A549 (cell line): ENCODE data around the gene BSPRY. TPM values are rescaled to one million over a fixed set of nuclear protein-coding genes. Genes with fewer than 3 reads are reported as not detected.

Source experiments
- ATAC-seq, 2 experiments: fragments of 200-7000 bp in 1 of 2; fragments of >200 bp in 1 of 2; cut with Nextera tagmentation in 1 of 2; cut with Tn5 transposase in 1 of 2; 3 replicates each; pipeline versions ENCODE4 v1.8.0 to v1.9.1; 2018 to 2020; ENCODE audit warnings: mild to moderate bottlenecking in 1 of 2, moderate library complexity in 1 of 2
- CTCF ChIA-PET: fragments of 300-600 bp; sonication (Branson Sonifier 250); formaldehyde crosslinking; extraction: SDS; loops from one replicate; lab custom pipeline; 2021; ENCODE audit warnings: antibody characterized with exemption, inconsistent platforms; lab: Yijun Ruan, JAX
- POLR2A ChIA-PET: fragments of 350-600 bp; formaldehyde crosslinking; extraction: SDS; loops from one replicate; lab custom pipeline; 2021; ENCODE audit warnings: antibody characterized with exemption, inconsistent platforms; lab: Yijun Ruan, JAX
- DNase-seq, 2 experiments: peaks; one replicate each; pipeline versions ENCODE4 v3.0.0 to v3.0.0-alpha.2; 2011 to 2016; ENCODE audit warnings: low read depth in 1 of 2, low spot score in 1 of 2
- FAIRE-seq: peaks from 2 replicates; lab custom pipeline; 2011; peaks lifted over from hg19 to GRCh38; lab: Jason Lieb, UNC
- H3K27ac ChIP-seq, 2 experiments: fragments of >200 bp; sonication (Bioruptor Twin); formaldehyde crosslinking; 3 replicates each; pipeline ENCODE4 v1.5.1; 2016 to 2017
- H3K4me1 ChIP-seq: fragments of >200 bp; sonication (Bioruptor Twin); formaldehyde crosslinking; 3 replicates; pipeline ENCODE4 v1.6.1; 2016
- H3K4me2 ChIP-seq: fragments of >200 bp; sonication (Bioruptor Twin); formaldehyde crosslinking; 3 replicates; pipeline ENCODE4 v1.6.1; 2016
- H3K4me3 ChIP-seq: fragments of >200 bp; sonication (Bioruptor Twin); formaldehyde crosslinking; 3 replicates; pipeline ENCODE4 v1.5.1; 2016
- H3K9me3 ChIP-seq: fragments of >200 bp; sonication (Bioruptor Twin); formaldehyde crosslinking; 3 replicates; pipeline ENCODE4 v1.6.1; 2016
- BHLHE40 ChIP-seq: IDR thresholded peaks from 2 replicates; pipeline ENCODE4 v1.6.1; 2012; ENCODE audit warnings: low read depth, low read length, inconsistent platforms
- CHD2 ChIP-seq: fragments of 150-350 bp; IDR thresholded peaks from 2 replicates; pipeline ENCODE4 v1.6.1; 2014; ENCODE audit warnings: low read length; ENCODE audit not compliant: partially characterized antibody
- CHD4 ChIP-seq: fragments of 200-600 bp; sonication (generic); IDR thresholded peaks from 2 replicates; pipeline ENCODE4 v1.6.1; 2016; ENCODE audit warnings: antibody characterized with exemption, mild to moderate bottlenecking, borderline replicate concordance
- EHMT2 ChIP-seq: fragments of 200-600 bp; sonication (generic); IDR thresholded peaks from 2 replicates; pipeline ENCODE4 v1.6.1; 2016; ENCODE audit warnings: antibody characterized with exemption, low read depth, mild to moderate bottlenecking, moderate library complexity
- FOSB ChIP-seq: fragments of 250-450 bp; sonication (Bioruptor Pico); IDR thresholded peaks from 2 replicates; pipeline ENCODE4 v1.5.0; 2020; ENCODE audit warnings: mild to moderate bottlenecking, moderate library complexity
- FOSL2 ChIP-seq, 2 experiments: fragments of 450-650 bp in 1 of 2; fragments of >200 bp in 1 of 2; sonication (Bioruptor Twin) in 1 of 2; formaldehyde crosslinking; IDR thresholded peaks; 2 replicates each; pipeline versions ENCODE4 v1.5.0 to v1.6.1; 2016 to 2020; ENCODE audit warnings: mild to moderate bottlenecking in 1 of 2, moderate library complexity in 1 of 2
- HDAC2 ChIP-seq: fragments of 200-600 bp; sonication (generic); IDR thresholded peaks from 2 replicates; pipeline ENCODE4 v1.6.1; 2016
- HEYL ChIP-seq: fragments of 250-450 bp; sonication (Bioruptor Pico); IDR thresholded peaks from 2 replicates; pipeline ENCODE4 v1.8.0; 2021; ENCODE audit warnings: mild to moderate bottlenecking, moderate library complexity
- HOXB5 ChIP-seq: fragments of 250-450 bp; sonication (Bioruptor Pico); IDR thresholded peaks from 2 replicates; pipeline ENCODE4 v1.5.0; 2020; ENCODE audit warnings: mild to moderate bottlenecking, moderate library complexity
- JUNB ChIP-seq: fragments of >200 bp; sonication (Bioruptor Twin); formaldehyde crosslinking; IDR thresholded peaks from 2 replicates; pipeline ENCODE4 v1.6.1; 2016
- KDM1A ChIP-seq: fragments of 200-600 bp; sonication (generic); IDR thresholded peaks from 2 replicates; pipeline ENCODE4 v1.6.1; 2016; ENCODE audit warnings: low read depth, mild to moderate bottlenecking
- MAFK ChIP-seq: fragments of 450-650 bp; IDR thresholded peaks from 2 replicates; pipeline ENCODE4 v1.6.1; 2014; ENCODE audit not compliant: partially characterized antibody
- PHF8 ChIP-seq: fragments of 200-600 bp; sonication (generic); IDR thresholded peaks from 2 replicates; pipeline ENCODE4 v1.6.1; 2016; ENCODE audit warnings: low read depth, mild to moderate bottlenecking, antibody characterized with exemption, moderate library complexity, borderline replicate concordance
- RCOR1 ChIP-seq: fragments of 150-350 bp; IDR thresholded peaks from 2 replicates; pipeline ENCODE4 v1.6.1; 2014; ENCODE audit warnings: antibody characterized with exemption, low read length, low read depth
- TFCP2L1 ChIP-seq: fragments of 250-450 bp; sonication (Bioruptor Pico); IDR thresholded peaks from 2 replicates; pipeline ENCODE4 v1.5.0; 2021; ENCODE audit warnings: mild to moderate bottlenecking
- ZNF302 ChIP-seq: fragments of 250-450 bp; sonication (Bioruptor Pico); IDR thresholded peaks from 2 replicates; pipeline ENCODE4 v1.9.0; 2021; ENCODE audit warnings: inconsistent platforms, mild to moderate bottlenecking, moderate library complexity
- WGBS: methylation state at CpG from one replicate; pipeline ENCODE4 v1.1.6; 2017; ENCODE audit errors: missing lambda C conversion rate; 5-methylcytosine and 5-hydroxymethylcytosine counted together
- polyA plus RNA-seq, 4 experiments: library from polyadenylated mRNA; depleted of rRNA in 3 of 4; stranded (reverse); fragments of >200 nt; fragmentation: RNase III in 1 of 4; extraction: RNeasy Plus Mini Kit Qiagen cat#74134 plus additional on column Dnase treatment in 1 of 4; gene quantifications; 2 replicates in 3 of 4; 3 replicates in 1 of 4; pipeline ENCODE4 v1.2.3, GENCODE V29; 2011 to 2017
- TF ChIP-seq, protein P1 (sequence below): IDR thresholded peaks from 2 replicates; pipeline ENCODE4 v1.6.1; 2012; ENCODE audit warnings: low read depth, borderline replicate concordance
- TF ChIP-seq, protein P2 (sequence below): fragments of 200-600 bp; sonication (generic); IDR thresholded peaks from 2 replicates; pipeline ENCODE4 v1.6.1; 2016; ENCODE audit warnings: antibody characterized with exemption, mild to moderate bottlenecking, moderate library complexity
- TF ChIP-seq, protein P3 (sequence below): IDR thresholded peaks from 2 replicates; pipeline ENCODE4 v1.6.1; 2012
- TF ChIP-seq, protein P4 (sequence below): fragments of >200 bp; sonication (Bioruptor Twin); formaldehyde crosslinking; IDR thresholded peaks from 3 replicates; pipeline ENCODE4 v1.5.1; 2016
- TF ChIP-seq, protein P5 (sequence below): IDR thresholded peaks from 2 replicates; pipeline ENCODE4 v1.6.1; 2012

Gene BSPRY
- polyA plus RNA-seq, 2 of the 4 experiments (the other 2 are of a cell fraction) = 0.05 to 0.06 TPM

DNA sequence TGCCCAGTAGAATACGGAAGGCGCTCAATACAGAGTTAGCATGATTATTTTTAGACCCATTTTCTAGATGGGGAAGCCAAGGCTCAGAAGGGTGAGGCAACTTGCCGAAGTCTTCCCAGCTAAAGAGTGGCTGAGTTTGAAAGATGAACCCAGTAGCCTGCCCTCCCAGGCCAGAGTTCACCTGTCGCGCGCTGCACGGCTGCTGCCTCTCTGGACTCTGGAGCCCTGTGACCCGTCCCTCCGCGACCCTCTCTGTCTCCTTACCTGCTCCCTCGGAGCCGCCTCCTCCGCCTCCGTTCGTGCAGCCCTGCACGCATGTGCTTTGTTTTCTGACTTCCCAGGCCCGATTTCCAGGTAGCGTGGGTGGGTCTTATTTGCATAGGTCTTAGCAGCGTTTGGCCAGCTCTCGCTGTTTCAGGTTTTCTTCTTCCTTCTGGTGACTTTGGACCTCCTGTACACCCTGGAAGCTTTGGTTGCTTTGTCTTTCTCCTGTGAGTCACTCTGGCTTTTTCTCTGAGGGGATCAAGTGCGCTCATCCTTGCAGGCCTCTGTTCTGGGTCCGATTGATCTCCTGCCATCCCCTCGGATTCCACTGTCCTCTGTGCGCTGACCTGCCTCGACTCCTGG, 46.4 kb upstream of the BSPRY start, which contains the start of gene RNF183 (continued):
- no peak for TF ChIP-seq PHF8
- TF ChIP-seq, protein P1, sequence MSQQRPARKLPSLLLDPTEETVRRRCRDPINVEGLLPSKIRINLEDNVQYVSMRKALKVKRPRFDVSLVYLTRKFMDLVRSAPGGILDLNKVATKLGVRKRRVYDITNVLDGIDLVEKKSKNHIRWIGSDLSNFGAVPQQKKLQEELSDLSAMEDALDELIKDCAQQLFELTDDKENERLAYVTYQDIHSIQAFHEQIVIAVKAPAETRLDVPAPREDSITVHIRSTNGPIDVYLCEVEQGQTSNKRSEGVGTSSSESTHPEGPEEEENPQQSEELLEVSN = no peak
- no peak for TF ChIP-seq KDM1A
- TF ChIP-seq CHD2 = no peak
- TF ChIP-seq, all 56 proteins: peak for 0

DNA sequence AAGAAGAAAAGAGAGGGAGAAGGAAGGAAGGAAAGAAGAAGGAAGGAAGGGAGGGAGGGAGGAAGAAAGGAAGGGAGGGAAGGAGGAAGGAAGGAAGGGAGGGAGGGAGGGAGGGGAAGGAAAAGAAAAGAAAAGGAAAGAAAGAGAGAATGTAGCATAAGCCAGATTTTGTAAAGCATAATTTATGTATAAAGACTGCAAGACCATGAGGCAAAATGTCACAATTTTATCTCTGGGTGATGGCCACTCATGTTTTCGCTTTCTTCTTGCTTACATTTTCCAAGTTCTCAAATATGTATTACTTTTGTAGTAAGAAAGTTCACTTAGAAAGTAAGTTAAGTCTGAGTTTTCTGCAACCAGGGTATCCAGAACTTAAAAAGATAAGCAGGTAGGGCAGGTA, 42.8 kb upstream of the BSPRY start:
- 65% methylated on average over 1 of the region's 1 CpG for WGBS
- no peak for FAIRE-seq
- Histone ChIP-seq H3K9me3 (no peaks in the 10 kb centered on the region), H3K4me3 (no peak overlapping the region), H3K4me1 (no peaks in the 10 kb centered on the region), H3K4me2 (no peak overlapping the region)
- DNase-seq = no peak
- POLR2A ChIA-PET = no interaction called here
- ATAC-seq = no peak
- TF ChIP-seq TFCP2L1 (CRISPR knock-in tag) (no peak), ZNF302 (CRISPR knock-in tag) (no peak), HOXB5 (CRISPR knock-in tag) (no peak), CHD2 (no peak), RCOR1 (no peak), FOSB (CRISPR knock-in tag) (no peak), CHD4 (no peak), HEYL (CRISPR knock-in tag) (no peak), FOSL2 (IDR thresholded peaks at IDR 0.05) (no peak), FOSL2 (CRISPR knock-in tag; IDR thresholded peaks at IDR 0.05) (no peak), EHMT2 (no peak), BHLHE40 (no peak), HDAC2 (no peak), MAFK (no peak), JUNB (no peak)
- TF ChIP-seq, protein P2, sequence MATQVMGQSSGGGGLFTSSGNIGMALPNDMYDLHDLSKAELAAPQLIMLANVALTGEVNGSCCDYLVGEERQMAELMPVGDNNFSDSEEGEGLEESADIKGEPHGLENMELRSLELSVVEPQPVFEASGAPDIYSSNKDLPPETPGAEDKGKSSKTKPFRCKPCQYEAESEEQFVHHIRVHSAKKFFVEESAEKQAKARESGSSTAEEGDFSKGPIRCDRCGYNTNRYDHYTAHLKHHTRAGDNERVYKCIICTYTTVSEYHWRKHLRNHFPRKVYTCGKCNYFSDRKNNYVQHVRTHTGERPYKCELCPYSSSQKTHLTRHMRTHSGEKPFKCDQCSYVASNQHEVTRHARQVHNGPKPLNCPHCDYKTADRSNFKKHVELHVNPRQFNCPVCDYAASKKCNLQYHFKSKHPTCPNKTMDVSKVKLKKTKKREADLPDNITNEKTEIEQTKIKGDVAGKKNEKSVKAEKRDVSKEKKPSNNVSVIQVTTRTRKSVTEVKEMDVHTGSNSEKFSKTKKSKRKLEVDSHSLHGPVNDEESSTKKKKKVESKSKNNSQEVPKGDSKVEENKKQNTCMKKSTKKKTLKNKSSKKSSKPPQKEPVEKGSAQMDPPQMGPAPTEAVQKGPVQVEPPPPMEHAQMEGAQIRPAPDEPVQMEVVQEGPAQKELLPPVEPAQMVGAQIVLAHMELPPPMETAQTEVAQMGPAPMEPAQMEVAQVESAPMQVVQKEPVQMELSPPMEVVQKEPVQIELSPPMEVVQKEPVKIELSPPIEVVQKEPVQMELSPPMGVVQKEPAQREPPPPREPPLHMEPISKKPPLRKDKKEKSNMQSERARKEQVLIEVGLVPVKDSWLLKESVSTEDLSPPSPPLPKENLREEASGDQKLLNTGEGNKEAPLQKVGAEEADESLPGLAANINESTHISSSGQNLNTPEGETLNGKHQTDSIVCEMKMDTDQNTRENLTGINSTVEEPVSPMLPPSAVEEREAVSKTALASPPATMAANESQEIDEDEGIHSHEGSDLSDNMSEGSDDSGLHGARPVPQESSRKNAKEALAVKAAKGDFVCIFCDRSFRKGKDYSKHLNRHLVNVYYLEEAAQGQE = no peak
- TF ChIP-seq, protein P3, sequence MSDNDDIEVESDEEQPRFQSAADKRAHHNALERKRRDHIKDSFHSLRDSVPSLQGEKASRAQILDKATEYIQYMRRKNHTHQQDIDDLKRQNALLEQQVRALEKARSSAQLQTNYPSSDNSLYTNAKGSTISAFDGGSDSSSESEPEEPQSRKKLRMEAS = no peak
- TF ChIP-seq, protein P4, sequence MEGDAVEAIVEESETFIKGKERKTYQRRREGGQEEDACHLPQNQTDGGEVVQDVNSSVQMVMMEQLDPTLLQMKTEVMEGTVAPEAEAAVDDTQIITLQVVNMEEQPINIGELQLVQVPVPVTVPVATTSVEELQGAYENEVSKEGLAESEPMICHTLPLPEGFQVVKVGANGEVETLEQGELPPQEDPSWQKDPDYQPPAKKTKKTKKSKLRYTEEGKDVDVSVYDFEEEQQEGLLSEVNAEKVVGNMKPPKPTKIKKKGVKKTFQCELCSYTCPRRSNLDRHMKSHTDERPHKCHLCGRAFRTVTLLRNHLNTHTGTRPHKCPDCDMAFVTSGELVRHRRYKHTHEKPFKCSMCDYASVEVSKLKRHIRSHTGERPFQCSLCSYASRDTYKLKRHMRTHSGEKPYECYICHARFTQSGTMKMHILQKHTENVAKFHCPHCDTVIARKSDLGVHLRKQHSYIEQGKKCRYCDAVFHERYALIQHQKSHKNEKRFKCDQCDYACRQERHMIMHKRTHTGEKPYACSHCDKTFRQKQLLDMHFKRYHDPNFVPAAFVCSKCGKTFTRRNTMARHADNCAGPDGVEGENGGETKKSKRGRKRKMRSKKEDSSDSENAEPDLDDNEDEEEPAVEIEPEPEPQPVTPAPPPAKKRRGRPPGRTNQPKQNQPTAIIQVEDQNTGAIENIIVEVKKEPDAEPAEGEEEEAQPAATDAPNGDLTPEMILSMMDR = no peak
- TF ChIP-seq, protein P5, sequence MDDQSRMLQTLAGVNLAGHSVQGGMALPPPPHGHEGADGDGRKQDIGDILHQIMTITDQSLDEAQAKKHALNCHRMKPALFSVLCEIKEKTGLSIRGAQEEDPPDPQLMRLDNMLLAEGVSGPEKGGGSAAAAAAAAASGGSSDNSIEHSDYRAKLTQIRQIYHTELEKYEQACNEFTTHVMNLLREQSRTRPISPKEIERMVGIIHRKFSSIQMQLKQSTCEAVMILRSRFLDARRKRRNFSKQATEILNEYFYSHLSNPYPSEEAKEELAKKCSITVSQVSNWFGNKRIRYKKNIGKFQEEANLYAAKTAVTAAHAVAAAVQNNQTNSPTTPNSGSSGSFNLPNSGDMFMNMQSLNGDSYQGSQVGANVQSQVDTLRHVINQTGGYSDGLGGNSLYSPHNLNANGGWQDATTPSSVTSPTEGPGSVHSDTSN = no peak
- TF ChIP-seq, all 56 proteins: peak for 0
- no peak overlapping the region for H3K27ac ChIP-seq
- CTCF ChIA-PET = no interaction called here
